Cortex of kidney (tissue), 1 donor: ENCODE results near the gene NPHP4.

ENCODE experiments used
- DNase-seq: peaks from one replicate; lab custom pipeline; 2025; lab: John Stamatoyannopoulos, UW

The NPHP4 gene

DNA sequence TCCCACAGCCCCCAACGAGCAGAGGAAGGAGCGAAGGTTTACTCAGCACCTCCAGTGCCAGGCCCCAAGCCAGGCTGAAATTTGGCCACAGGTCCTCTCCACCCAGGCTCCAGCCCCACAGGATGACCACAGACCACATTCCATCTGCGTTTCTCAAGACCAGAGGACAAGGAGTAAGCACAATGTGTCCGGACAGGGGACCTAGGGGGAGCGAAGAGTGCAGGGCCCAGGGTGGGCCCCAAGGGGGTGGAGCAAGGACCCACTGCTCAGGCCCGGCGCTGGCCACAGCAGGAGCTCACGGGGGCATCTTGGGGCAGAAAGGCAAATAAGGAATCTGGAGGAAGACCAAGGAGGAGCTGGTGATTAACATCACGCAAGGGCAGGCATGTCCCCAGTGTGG lies 100.5 kb downstream of the NPHP4 start:
- DNase-seq: no peak

DNA sequence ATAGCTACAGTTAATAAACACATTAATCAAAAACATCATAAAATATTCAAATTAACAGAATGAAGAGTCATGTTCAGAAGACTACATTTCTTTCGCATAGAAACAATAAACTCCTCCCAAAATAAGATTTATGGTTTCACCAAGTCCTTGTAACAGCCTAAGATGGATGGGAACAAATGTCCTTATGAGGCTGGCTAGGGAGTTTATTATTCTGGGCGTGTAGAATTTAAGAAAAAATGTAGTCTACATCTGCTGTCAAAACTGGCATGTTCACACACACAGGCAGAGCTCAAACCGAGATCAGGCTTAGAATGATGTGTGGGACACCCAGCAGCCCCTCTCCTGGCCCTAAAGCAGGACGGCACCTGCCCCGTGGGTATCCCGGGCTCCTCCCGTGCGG lies 101.1 kb downstream of the NPHP4 start:
- DNase-seq: no peak

DNA sequence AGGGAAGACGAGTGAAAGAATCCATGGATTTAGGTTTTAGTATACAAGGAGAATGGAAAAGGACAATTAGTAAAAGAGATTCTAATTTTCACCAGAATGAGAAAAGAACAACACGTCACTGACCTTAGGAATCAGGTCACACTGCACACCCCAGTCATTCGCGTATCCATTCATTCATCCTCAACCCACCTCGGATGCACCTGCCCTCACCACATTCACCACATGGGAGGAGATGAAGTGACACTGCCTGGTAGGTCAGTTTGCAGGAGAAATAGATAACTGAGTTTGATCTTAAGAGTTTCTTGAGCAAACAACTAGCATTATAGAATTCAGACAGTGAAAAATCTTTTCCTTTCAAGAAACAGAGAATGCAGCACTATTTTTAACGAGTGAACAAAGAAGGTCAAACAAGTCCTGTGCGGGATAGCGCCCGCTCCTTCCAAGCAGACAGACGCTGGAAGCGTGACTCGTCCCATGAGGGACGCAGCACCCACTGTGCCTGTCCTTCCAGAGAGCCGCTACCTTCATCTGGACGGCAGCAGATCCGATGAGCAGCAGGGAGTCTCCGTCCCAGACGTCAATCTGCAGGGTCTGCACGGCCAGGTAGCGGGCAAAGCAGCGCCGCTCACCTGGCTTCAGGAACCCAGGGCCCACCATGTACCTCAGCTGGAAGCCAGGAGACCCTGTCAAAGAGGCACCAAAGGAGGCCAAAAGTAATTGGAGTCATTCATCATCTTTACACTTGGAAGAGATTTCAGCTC lies 101.7 kb downstream of the NPHP4 start:
- DNase-seq: no peak

DNA sequence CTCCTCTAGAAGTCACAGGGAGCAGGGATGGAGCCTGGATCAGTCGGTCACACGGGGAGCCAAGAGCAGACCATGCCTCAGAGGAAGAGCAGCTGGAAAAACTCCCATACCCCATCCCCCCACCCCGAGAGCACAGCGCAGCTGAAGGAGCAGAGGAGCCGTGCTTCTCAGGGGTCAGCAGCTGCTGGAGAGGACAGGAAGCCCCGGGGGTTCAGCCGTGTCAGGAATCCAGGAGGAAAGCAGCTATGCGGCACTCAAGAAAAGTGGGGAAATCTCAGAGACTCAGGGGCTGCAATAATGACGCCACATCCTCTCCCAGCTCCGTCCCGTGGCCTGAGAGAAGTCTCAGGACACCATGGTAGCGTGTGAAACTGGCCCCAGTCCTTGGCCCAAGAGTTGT lies 102.3 kb downstream of the NPHP4 start:
- no peak for DNase-seq

DNA sequence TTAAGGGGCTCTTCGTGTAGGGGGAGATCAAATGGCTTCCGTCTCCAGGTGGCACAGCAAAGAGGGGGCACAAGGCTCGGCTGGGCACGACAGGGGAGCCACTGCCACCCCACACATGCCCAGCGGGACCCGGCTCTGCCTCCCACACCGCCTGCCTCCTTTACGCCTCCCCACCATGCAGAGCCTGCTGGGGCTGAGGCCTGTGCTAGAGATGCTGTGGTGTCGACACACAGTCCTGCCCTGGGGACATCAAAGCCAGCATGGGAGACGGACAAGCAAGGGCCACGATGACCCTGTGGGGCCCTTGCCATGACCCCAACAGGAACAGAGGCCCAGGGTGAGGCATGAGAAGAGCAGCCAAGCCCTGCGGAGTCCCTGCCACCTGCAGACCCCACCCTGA lies 102.8 kb downstream of the NPHP4 start:
- DNase-seq: no peak

DNA sequence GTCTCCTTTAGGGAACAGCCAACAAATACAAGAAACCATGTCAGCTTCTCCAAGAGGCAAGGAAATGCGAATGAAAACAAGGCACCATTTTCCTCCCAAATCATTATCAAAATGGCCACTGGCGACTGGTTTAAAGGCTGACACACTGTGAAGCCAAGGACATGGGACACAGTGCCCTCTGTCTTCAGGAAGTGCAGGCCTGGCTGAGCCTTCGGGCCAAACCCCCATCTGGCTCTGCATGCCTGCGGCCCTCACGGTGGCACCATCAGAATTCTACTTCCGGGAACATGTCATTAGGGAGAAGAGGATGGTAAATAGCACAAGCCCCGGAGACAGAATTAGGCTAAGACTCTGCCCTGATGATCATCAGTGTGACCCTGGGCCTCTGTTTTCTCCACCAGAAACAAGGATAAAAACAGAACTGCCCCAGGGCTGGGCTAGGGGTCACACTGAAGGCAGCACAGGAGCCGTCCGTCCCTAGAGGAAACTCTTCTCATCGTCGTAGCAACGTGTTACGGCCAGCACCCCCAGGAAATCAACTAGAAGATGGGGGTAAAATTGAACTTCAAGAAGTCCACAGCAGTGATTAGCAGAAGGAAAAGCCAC lies 103.5 kb downstream of the NPHP4 start:
- DNase-seq: no peak

DNA sequence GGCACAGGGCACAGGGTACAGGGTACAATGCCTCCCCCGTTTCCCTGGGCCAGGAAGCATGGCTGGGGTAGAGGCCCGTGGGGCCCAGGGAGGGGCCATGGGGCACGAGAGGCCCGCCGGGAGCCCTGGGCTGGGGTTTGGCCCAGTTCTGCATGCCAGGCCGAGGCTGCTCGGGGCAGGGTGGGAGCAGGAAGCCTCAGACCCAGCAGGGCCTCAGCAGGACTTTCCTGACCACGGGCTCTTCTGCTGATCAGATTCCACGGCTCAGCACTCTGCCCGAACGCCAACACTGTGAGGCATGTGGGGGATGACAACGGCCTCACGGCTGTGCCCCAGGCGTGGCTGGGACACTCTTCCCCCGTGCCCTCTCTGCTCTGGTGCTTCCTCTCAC lies 104.3 kb downstream of the NPHP4 start:
- DNase-seq: no peak

DNA sequence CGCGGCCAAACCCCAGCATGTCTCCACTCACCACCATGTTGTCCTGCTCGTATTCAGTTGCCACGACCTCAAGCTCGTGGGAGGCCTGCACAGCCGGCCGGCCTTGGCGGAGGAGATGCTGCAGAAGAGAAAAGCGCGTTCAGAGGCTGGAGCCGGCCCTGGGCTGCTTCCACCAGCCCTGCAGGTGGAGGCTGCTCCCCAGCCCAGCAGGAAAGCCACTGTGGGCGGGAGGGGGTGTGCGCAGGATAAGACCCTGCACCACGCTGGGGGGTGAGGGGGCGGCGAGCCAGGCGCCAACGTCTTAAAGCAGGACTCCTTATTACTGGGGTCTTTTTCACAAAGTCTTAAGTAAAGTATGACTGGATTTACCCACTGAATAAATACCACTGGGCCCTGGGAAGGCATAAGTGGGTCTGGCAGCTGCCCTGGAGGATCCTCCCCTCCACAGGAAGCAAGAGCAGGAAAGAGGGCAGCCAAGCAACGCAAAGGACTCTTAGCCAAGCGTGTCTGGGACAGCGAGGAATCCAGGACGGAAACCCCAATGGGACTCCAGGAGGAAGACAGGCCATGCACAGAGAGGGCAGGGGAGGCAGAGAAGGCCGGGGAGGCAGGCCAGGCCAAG lies 104.8 kb downstream of the NPHP4 start:
- DNase-seq: no peak

DNA sequence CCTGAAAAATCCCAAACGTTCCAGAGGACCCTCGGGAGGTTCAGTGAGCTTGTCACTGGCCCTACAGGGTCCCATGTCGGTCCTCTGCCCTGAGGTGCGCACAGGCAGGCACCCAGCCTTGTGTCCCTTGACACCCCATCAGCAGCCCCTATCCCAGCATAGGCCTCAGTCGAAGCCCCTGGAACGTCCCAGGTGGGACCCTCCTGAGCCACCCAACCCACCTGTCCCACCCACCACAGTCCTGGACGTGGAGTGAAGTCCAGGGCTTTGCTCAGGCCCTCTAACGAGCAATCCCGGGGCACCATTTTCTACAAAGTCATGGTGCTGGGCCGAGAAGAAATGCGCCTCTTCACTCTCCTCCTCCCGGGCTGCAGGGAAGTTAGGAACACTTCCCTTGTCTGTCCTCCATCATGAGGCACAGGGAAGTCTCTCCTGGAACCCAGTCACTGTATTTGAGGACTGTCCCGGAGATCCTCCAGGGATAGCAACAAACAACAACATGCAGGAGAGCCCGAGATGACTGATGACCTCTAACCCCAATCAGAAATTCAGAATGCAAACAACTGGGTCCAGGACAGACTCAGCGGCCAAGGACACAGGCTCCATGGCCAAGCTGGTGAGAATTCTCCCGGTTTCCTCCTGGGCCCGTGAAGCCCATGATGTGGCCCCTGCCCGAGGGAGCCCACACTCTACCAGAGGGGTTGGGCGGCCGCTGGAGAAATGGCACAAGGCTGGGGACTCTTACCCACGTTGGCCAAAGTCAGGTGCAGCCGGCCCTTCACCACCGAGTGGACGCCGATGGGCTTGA lies 105.5 kb downstream of the NPHP4 start:
- DNase-seq: no peak

DNA sequence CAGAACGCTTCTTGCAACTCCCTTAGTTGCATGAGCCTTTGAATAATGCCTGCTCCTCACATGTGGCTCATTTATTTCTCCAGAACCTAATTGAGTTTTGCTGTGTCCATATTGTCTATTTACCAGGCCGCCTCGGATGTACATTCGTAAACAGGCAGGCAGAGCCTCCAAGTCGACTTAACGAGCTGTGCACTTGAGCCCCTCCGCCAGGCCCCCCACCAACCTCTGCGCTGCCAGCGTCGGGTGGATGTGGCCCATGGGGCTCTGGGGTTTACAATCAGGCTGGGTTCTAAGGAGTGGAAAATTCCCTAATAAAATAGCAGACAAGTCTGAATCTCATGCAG lies 106.1 kb downstream of the NPHP4 start:
- DNase-seq: no peak

DNA sequence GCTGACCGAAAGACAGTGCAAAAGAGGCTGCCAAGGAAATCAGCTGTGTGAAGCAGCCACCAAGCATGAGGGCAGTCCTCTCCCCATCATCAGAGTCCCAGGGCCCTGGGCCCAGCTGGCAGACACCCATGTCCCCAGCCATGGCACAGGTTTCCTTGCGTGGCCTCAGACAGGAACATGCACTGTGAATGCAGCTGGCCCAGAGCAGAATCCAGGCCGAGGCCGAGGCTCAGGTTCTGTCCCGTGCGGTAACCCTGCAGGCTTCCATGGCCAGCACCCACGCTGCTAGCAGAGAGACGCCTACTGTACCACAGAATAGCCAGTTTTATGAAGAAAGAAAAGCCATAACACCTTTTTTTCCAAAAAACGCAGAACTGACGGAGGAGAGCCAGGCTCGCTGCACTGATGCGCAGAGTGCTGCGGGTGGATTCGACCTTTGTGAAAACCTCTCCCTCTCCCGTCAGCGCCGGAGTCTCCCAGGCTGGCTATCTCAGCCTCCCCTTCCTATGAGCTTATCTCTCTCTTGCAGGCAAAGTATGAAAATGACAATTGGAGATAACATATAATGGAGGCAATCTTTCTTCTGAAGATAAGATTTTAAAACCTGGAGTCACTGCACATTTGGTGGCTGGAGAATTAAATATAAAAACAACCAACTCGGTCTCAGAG lies 106.6 kb downstream of the NPHP4 start:
- DNase-seq: no peak

DNA sequence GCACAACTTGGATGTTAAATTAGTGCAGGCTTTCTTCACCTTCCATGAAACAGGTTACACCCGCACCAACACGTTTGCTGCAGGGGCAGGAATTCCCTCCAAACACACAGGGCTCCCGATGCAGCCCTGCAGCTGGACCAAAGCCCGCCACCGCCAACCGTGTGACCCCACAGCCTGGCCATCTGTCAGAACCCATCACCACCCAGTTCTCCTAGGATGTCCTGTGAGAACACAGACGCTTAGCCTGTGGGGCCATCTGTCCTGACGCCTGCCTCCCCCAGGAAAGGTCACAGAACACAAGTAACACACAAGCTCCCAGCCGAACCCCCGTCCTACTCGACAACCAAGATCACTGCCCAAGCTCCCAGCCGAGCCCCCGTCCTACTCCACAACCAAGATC lies 108.1 kb downstream of the NPHP4 start:
- DNase-seq: no peak

DNA sequence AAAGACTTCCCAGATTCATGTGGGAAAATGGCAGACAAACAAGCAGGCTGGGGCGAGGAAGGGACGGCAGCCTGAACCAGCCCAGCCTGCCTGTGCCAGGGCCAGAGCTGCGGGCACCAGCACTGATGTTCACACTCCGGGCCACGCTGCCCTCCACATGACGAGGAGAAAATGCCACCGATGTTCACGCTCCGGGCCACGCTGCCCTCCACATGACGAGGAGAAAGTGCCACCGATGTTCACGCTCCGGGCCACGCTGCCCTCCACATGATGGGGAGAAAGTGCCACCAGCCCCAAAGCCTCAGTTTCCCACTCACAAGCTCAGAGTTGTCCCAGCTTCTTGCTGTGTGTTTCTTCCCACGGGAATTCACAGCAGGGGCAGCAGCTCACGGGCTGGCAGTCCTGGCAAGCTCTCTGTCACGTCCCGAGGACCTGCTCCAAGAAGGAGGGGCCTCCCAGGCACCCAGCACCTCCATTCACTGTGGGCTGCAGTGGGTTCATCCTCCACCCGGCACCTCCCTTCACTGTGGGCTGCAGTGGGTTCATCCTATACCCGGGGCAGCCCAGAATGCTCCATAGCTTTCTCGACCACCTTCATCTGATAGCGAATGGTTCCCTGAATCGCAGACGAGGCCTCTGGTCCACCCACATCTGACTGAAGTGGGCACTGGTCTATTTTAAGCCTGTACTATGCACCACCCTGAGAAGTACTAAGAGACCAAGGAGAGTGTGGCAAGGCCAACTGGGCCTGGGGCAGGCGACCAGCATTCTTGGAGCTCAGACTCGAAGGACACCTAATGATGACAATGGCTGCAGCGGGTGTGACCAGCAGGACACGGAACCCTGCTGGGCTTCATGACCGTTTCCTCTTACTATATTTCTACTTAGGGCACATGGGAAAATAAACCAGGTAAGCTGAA lies 108.8 kb downstream of the NPHP4 start:
- no peak for DNase-seq

DNA sequence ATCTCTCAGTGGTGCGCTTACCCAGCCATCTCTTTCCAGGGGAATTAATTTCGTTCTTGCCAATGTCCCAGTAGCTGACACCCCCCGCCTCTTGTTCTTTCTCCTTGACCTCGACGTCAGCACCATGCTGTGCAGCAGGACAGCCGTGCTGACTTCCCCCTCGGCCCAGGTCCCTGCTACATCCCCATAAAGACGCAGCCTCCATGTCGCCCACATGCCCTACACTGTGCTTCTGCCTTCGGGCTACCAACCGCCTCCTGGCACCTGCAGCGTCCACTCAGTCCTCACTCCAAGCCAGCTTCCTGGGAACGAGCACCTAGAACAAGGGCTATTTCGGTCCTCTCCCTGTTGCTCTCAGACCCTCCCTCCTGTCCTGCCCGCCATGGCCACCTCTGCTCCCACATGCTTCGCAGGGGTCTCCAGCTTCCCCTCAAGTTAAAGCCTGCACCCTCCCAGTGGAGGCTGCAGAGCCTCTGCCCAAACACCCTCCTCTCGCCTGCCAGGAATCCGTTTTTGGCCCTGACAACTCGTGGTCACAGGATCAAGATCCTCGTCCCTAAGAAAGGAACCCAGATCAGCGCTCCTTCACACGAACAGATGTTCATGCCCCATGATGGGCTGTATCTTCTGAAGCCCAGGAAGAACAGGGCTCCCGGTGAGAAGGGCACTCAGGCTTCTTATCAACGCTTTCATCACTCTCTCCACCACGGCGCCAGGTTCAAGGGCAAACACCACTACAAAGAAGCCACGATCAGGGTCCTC lies 109.7 kb downstream of the NPHP4 start:
- DNase-seq: no peak

DNA sequence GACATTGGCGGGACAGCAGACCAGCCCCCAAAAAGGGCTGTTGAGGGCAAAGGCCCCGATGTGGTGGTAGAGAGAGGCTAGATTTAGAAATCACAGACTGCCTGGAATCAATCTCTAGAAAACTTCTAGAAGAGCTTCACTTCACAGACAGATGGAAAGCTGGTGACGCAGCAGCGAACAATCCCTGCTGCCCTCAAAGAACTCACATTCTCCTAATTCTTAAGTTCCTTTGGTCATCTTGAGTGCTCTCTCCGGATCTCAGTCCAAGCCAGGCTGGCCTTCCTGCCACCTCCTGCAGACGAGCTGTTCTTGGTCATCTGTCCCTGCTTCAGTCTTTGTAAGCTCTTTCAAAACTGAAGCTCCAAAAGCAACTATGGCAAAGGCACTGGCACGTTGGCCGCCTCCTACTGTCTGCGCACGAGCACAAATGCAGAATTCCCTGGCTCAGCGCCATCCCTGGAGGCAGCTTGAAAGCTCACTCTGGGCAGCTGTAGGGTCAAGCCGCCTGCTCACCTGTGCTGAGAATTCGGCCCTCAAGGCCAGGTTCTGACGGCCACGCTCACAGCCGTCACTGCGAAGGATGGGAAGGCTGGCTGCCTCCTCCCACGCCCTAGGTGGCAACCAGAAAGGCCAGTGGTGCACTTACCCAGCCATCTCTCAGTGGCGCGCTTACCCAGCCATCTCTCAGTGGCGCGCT lies 110.6 kb downstream of the NPHP4 start:
- DNase-seq: no peak

DNA sequence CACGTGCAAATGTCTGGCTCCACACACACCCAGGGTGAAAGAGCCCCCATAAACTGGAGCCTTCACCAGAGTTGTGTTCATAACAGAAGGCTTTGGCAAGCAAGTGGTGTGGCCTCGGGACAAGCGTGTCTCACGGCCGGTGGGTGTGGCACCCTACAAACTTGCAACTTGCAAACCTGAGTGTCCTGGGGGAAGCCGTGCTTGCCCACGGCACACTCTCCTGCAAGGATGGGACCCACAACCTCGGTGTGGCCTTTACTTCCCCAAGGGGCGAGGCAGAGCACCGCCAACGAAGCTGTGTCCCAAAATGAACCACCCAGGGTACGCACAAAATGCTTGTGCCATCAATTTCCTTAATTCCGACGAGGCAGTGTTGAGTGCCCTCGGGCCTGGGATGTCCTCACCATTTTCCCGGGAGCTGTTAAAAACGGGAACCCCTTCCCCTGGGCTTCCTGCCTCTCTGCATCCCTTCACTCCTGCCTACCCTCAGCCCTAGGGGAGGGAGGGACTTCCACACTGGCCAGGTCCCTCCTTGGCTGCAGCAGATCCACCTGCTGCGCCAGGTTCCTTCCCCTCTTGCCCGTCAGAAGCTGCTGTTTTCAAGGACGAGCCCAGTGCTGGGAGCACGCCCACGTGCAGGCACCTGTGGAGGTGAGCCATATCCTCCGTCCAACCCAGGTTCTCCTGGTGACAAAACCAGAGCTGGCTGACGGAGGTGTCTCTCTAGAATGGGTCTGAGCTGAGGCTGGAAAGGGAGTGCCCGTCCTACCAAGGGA lies 111.4 kb downstream of the NPHP4 start:
- no peak for DNase-seq

DNA sequence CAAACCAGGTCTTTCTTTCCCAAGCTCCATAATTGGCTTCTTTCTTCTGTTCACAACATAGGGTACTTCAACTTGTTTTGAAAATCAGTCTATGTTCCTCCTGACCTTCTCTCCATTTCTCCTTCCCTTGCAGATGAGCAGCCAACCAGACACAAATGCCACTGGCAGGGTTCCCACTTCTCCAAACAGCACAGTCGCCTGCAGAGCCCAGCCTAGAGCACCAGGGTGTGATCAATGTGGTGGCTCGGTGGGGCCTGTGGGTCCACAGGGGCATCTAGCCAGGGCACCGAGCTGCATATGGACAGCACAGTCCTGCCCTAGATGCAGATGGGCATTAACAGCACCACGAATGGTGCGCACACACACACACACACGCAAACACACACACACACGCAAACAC lies 112.8 kb downstream of the NPHP4 start:
- no peak for DNase-seq

DNA sequence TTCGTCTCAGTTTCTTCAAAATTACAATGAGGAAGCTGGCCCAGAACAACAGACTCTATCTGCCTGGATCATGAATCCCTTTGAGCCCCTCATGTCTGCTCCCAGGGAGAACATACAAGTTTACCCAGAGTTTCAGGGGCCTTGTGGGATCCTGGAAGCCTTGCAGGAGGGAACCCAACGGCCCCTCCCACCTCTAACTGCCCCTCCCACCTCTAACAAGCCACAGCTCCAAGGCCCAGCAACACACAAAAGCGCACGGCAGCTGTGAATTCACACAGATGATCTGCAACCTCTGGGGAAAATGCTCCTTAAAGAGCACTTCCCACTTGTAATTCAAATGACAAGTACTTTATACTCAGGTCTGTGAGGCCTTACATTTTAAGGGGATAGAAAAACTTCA lies 113.3 kb downstream of the NPHP4 start:
- DNase-seq: no peak
